K562 (cell line): Measurements from ENCODE around the gene DOCK7. TPM values are rescaled to one million over a fixed set of nuclear protein-coding genes. Genes with fewer than 3 reads are reported as not detected.

Experiments used
- E2F4 ChIP-seq: sonication (generic); formaldehyde crosslinking; IDR thresholded peaks from 2 replicates; pipeline ENCODE4 v1.8.0; 2022; ENCODE audit warnings: mild to moderate bottlenecking, low read depth, missing genetic modification reagents
- HIVEP1 ChIP-seq: fragments of 250-450 bp; sonication (Bioruptor Pico); IDR thresholded peaks from 2 replicates; pipeline ENCODE4 v1.4.0; 2020; ENCODE audit warnings: mild to moderate bottlenecking
- HNRNPK ChIP-seq: fragments of 200-400 bp; formaldehyde crosslinking; IDR thresholded peaks from one replicate; pipeline ENCODE4 v1.6.1; 2018; ENCODE audit warnings: mild to moderate bottlenecking, low read depth, low read length; ENCODE audit not compliant: poor library complexity, severe bottlenecking
- LEF1 ChIP-seq: fragments of 450-650 bp; IDR thresholded peaks from 2 replicates; pipeline ENCODE4 v1.6.1; 2016; ENCODE audit warnings: mild to moderate bottlenecking
- MCM7 ChIP-seq, 2 experiments: fragments of 450-650 bp; IDR thresholded peaks; 2 replicates each; pipeline ENCODE4 v1.6.1; 2016 to 2018
- NCOA2 ChIP-seq, 2 experiments: fragments of 450-650 bp; IDR thresholded peaks; 2 replicates each; pipeline ENCODE4 v1.6.1; 2018; ENCODE audit warnings: mild to moderate bottlenecking in 2 of 2, moderate library complexity in 1 of 2; ENCODE audit not compliant: partially characterized antibody in 2 of 2
- PHF20 ChIP-seq: fragments of 450-650 bp; IDR thresholded peaks from 2 replicates; pipeline ENCODE4 v1.6.1; 2018; ENCODE audit not compliant: partially characterized antibody
- RFX5 ChIP-seq: IDR thresholded peaks from 2 replicates; pipeline ENCODE4 v1.6.1; 2011; ENCODE audit warnings: low read depth, mild to moderate bottlenecking, improper control_type of control experiment, low read length
- TOE1 ChIP-seq, 2 experiments: fragments of 450-650 bp in 1 of 2; sonication (generic) in 1 of 2; formaldehyde crosslinking in 1 of 2; IDR thresholded peaks; 2 replicates each; pipeline versions ENCODE4 v1.7.1 to v1.8.0; 2016 to 2022; ENCODE audit warnings: borderline replicate concordance in 2 of 2, mild to moderate bottlenecking in 2 of 2, antibody characterized with exemption in 1 of 2, inconsistent platforms in 1 of 2, low read depth in 1 of 2, missing genetic modification reagents in 1 of 2, moderate library complexity in 1 of 2
- ZBTB11 ChIP-seq, 3 experiments: fragments of 200-800 bp in 1 of 3; fragments of 250-450 bp in 1 of 3; fragments of 450-650 bp in 1 of 3; sonication (Bioruptor Pico) in 1 of 3; sonication (Bioruptor generic) in 1 of 3; formaldehyde crosslinking in 1 of 3; IDR thresholded peaks; 2 replicates each; pipeline versions ENCODE4 v1.6.1 to v1.8.0; 2016 to 2022; ENCODE audit warnings: mild to moderate bottlenecking in 2 of 3, missing genetic modification characterization in 2 of 3, missing compliant biosample characterization in 1 of 3, moderate library complexity in 1 of 3
- ZNF121 ChIP-seq: sonication (generic); formaldehyde crosslinking; conservative IDR thresholded peaks from 2 replicates; pipeline ENCODE4 v1.8.0; 2022; ENCODE audit warnings: missing genetic modification reagents
- ZNF175 ChIP-seq: fragments of 200-800 bp; sonication (Bioruptor generic); IDR thresholded peaks from 2 replicates; pipeline ENCODE4 v1.6.1; 2016; ENCODE audit warnings: low read depth, mild to moderate bottlenecking, missing genetic modification characterization, missing compliant biosample characterization
- ZNF311 ChIP-seq: fragments of 250-450 bp; sonication (Bioruptor Pico); IDR thresholded peaks from 2 replicates; pipeline ENCODE4 v1.4.0; 2020; ENCODE audit warnings: mild to moderate bottlenecking, moderate library complexity
- ZNF444 ChIP-seq: fragments of 250-450 bp; sonication (Bioruptor Pico); IDR thresholded peaks from 2 replicates; pipeline ENCODE4 v1.4.0; 2020; ENCODE audit warnings: mild to moderate bottlenecking, moderate library complexity
- ZNF785 ChIP-seq: fragments of 250-450 bp; sonication (Bioruptor Pico); IDR thresholded peaks from 2 replicates; pipeline ENCODE4 v1.4.0; 2020; ENCODE audit warnings: mild to moderate bottlenecking
- polyA plus RNA-seq, 8 experiments: library from polyadenylated mRNA; depleted of rRNA in 4 of 8; stranded (reverse) in 5 of 8; unstranded in 3 of 8; fragments of >200 nt; fragmentation: Nextera tagmentation in 2 of 8; fragmentation: Illumina TruSeq in 1 of 8; extraction: Ambion mirVana in 2 of 8; extraction: Trizol in 1 of 8; gene quantifications; 2 replicates each; pipeline versions ENCODE4 v1.2.1 to v1.2.3, GENCODE V29; 2011 to 2014; ENCODE audit warnings: inconsistent platforms in 1 of 8, missing spikeins in 1 of 8
- total RNA-seq, 7 experiments: library from RNA; depleted of rRNA in 6 of 7; stranded (reverse); fragments of >200 nt in 6 of 7; fragmentation: Illumina TruSeq in 2 of 7; extraction: Trizol in 2 of 7; gene quantifications; 2 replicates each; pipeline versions ENCODE4 v1.2.1 to v1.2.3, GENCODE V29; 2011 to 2021; ENCODE audit warnings: low replicate concordance in 1 of 7
- TF ChIP-seq, protein P1 (sequence below): fragments of 150-350 bp; IDR thresholded peaks from 2 replicates; pipeline ENCODE4 v1.6.1; 2014; ENCODE audit warnings: low read depth, mild to moderate bottlenecking, low read length, borderline replicate concordance

The DOCK7 gene
- total and polyA plus RNA-seq, 9 of the 15 experiments (the other 6 are each of a cell fraction or from before 2014, with no cell fraction given): 4.9 to 35.1 (median 12.6) TPM

DNA sequence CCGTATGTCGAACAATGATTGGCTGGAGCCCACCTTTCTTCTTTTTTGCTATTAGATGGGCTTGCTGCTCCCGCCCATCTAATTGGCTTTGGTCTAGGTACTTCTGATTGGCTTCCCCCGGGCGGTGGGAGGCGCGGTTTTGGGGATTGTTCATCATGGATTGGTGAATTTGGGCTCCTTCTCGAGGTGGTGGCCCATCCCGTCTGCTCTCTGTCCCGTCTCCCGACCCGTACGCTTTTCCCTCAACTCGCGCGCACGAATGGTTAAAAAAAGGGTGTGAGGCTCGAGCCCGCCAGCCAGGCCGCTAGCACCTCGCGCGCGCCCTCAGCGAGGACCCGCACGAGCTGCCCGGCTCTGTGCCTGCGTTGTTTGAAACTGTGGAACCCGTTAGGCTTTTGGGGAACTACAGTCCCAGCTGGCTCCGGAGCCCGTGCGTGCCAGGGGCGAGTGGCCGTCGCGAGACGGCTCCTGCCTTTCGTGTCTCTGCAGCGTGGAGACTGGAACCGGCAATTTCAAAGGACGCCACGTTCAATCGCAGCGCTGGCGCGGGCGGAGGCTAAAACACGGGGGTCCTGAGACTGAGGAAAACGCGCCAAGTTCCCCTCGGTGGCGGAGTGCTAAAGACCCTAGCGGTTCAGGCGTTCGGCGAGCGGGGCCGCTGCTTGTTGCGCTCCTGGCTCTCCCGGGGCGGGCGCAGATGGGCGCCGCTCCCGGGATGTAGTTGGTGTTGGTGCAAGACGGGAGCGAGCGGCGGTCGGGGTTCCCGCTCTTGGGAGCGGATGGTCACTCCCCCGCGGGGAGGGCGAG, 251.5 kb downstream of the DOCK7 start, which contains the start of gene USP1 (continued):
- TF ChIP-seq E2F4: peak; percentile 10; the same call in 1 of the 2 replicates
- peak in 1 of 2 experiments; percentile 98 for TF ChIP-seq NCOA2 (IDR thresholded peaks at IDR 0.05; ENCODE audit: partially characterized antibody in 2 of 2)
- TF ChIP-seq HNRNPK: no peak
- TF ChIP-seq MCM7 (IDR thresholded peaks at IDR 0.05): no peak
- no peak for TF ChIP-seq HIVEP1 (CRISPR knock-in tag)
- TF ChIP-seq ZNF311: no peak
- TF ChIP-seq, protein P1, sequence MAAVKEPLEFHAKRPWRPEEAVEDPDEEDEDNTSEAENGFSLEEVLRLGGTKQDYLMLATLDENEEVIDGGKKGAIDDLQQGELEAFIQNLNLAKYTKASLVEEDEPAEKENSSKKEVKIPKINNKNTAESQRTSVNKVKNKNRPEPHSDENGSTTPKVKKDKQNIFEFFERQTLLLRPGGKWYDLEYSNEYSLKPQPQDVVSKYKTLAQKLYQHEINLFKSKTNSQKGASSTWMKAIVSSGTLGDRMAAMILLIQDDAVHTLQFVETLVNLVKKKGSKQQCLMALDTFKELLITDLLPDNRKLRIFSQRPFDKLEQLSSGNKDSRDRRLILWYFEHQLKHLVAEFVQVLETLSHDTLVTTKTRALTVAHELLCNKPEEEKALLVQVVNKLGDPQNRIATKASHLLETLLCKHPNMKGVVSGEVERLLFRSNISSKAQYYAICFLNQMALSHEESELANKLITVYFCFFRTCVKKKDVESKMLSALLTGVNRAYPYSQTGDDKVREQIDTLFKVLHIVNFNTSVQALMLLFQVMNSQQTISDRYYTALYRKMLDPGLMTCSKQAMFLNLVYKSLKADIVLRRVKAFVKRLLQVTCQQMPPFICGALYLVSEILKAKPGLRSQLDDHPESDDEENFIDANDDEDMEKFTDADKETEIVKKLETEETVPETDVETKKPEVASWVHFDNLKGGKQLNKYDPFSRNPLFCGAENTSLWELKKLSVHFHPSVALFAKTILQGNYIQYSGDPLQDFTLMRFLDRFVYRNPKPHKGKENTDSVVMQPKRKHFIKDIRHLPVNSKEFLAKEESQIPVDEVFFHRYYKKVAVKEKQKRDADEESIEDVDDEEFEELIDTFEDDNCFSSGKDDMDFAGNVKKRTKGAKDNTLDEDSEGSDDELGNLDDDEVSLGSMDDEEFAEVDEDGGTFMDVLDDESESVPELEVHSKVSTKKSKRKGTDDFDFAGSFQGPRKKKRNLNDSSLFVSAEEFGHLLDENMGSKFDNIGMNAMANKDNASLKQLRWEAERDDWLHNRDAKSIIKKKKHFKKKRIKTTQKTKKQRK: no peak
- no peak for TF ChIP-seq LEF1
- TF ChIP-seq ZNF785 (CRISPR knock-in tag): no peak
- TF ChIP-seq PHF20: peak; percentile 16
- peak; percentile 66; the same call in 1 of the 2 replicates for TF ChIP-seq TOE1 (IDR thresholded peaks at IDR 0.05; ENCODE audit: borderline replicate concordance)
- peak; percentile 78; the same call in 1 of the 2 replicates for TF ChIP-seq TOE1 (CRISPR knock-in tag; IDR thresholded peaks at IDR 0.05; ENCODE audit: borderline replicate concordance, low read depth)
- no peak for TF ChIP-seq ZNF444 (CRISPR knock-in tag)
- TF ChIP-seq RFX5: no peak
- peak in 1 of 3 experiments; percentile 74; a peak in 2 of 6 replicates for TF ChIP-seq ZBTB11 (CRISPR knock-in tag; IDR thresholded peaks at IDR 0.05)
- peak; percentile 2; the same call in 1 of the 2 replicates for TF ChIP-seq ZNF175 (CRISPR knock-in tag)
- no peak for TF ChIP-seq ZNF121 (CRISPR knock-in tag)
